IMR-90 (cell line): Measurements from ENCODE around the gene ADARB2.

Experiments used
- BHLHE40 ChIP-seq: fragments of 150-350 bp; IDR thresholded peaks from 2 replicates; pipeline ENCODE4 v1.6.1; 2016; ENCODE audit warnings: mild to moderate bottlenecking, low read depth, low read length
- CEBPB ChIP-seq: IDR thresholded peaks from 2 replicates; pipeline ENCODE4 v1.6.1; 2012; ENCODE audit warnings: low read depth, low read length, improper control_type of control experiment
- CTCF ChIP-seq: conservative IDR thresholded peaks from 2 replicates; pipeline ENCODE4 v1.5.1; 2012; ENCODE audit warnings: mild to moderate bottlenecking, low read depth, low read length, improper control_type of control experiment
- ELK1 ChIP-seq: fragments of 150-350 bp; IDR thresholded peaks from 2 replicates; pipeline ENCODE4 v1.6.1; 2016; ENCODE audit warnings: low read depth, mild to moderate bottlenecking, low read length, moderate library complexity, borderline replicate concordance
- FOS ChIP-seq: fragments of 150-350 bp; IDR thresholded peaks from 2 replicates; pipeline ENCODE4 v1.6.1; 2016; ENCODE audit warnings: low read depth, low read length
- MAFK ChIP-seq: IDR thresholded peaks from 2 replicates; pipeline ENCODE4 v1.6.1; 2012; ENCODE audit warnings: low read depth, low read length, improper control_type of control experiment
- NFE2L2 ChIP-seq: fragments of 150-350 bp; IDR thresholded peaks from 2 replicates; pipeline ENCODE4 v1.6.1; 2016; ENCODE audit warnings: low read depth, mild to moderate bottlenecking, low read length
- POLR2A ChIP-seq: IDR thresholded peaks from 2 replicates; pipeline ENCODE4 v1.6.1; 2012; ENCODE audit warnings: mild to moderate bottlenecking, low read depth, low read length
- RAD21 ChIP-seq: IDR thresholded peaks from 2 replicates; pipeline ENCODE4 v1.6.1; 2012; ENCODE audit warnings: low read length, improper control_type of control experiment
- SMC3 ChIP-seq: fragments of 150-350 bp; IDR thresholded peaks from 2 replicates; pipeline ENCODE4 v1.6.1; 2016; ENCODE audit warnings: low read depth, mild to moderate bottlenecking, antibody characterized with exemption, low read length, moderate library complexity
- USF2 ChIP-seq: fragments of 150-350 bp; IDR thresholded peaks from 2 replicates; pipeline ENCODE4 v1.6.1; 2017; ENCODE audit warnings: mild to moderate bottlenecking, antibody characterized with exemption, low read length, low read depth

GRCh38 chr10:1369197-1369596 is 368.1 kb downstream of the ADARB2 start:
- TF ChIP-seq CTCF (no peak), CEBPB (no peak), RAD21 (no peak), SMC3 (no peak), POLR2A (no peak), BHLHE40 (no peak), FOS (no peak), ELK1 (no peak), MAFK (no peak), USF2 (no peak), NFE2L2 (no peak)
